Measurements from ENCODE around the gene CARS2. TPM values are rescaled to one million over a fixed set of nuclear protein-coding genes. Genes with fewer than 3 reads are reported as not detected.

CARS2 gene
- total RNA-seq, 2 donors from 2014 or later = 43.0 to 82.6 TPM

- Histone ChIP-seq H3K36me3 (no peaks in the 10 kb centered on the region), H3K27ac (no peak overlapping the region), H3K9ac (ENCODE audit: low read depth in 2 of 2, low read length in 2 of 2) (no peak overlapping the region), H3K9me3 (no peaks in the 10 kb centered on the region), H3K4me1 (no peaks in the 10 kb centered on the region), H3K4me3 (no peak overlapping the region), H3K27me3 (no peaks in the 10 kb centered on the region)
- intact Hi-C loops (cut with DNase I) = no loop called here
- DNase-seq = no peak
- no peak for TF ChIP-seq CTCF (IDR thresholded peaks at IDR 0.05)
These were observed 40.2 kb downstream of the CARS2 start for GRCh38 chr13:110665491-110666254.

GRCh38 chr13:110664673-110665072 is 41.2 kb downstream of the CARS2 start:
- Histone ChIP-seq H3K36me3 (no peaks in the 10 kb centered on the region), H3K4me1 (no peaks in the 10 kb centered on the region), H3K4me3 (no peak overlapping the region), H3K9ac (ENCODE audit: low read depth in 2 of 2, low read length in 2 of 2) (no peak overlapping the region), H3K27ac (no peak overlapping the region), H3K27me3 (no peaks in the 10 kb centered on the region), H3K9me3 (no peaks in the 10 kb centered on the region)
- intact Hi-C loops (cut with DNase I) = no loop called here
- no peak for DNase-seq
- no peak for TF ChIP-seq CTCF (IDR thresholded peaks at IDR 0.05)

DNA sequence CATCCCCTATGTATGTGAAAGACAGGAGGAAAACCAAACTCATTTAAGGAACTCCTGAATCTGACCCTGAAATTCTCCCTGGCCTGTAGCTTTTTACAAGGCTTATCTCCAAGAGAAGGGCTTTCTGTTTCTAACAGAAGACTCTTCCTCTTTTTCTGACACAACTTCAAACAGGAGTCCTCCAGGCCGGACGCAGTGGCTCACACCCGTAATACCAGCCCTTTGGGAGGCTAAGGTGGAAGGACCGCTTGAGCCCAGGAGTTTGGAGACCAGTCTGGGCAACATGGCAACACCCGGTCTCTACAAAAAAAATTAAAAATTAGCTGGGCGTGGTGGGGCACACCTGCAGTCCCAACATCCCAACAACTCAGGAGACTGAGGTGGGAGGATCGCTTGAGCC is 41.9 kb downstream of the CARS2 start:
- DNase-seq = no peak
- Histone ChIP-seq H3K27ac (no peak overlapping the region), H3K9ac (ENCODE audit: low read depth in 2 of 2, low read length in 2 of 2) (no peak overlapping the region), H3K4me1 (no peaks in the 10 kb centered on the region), H3K9me3 (no peaks in the 10 kb centered on the region), H3K36me3 (no peaks in the 10 kb centered on the region), H3K4me3 (no peak overlapping the region), H3K27me3 (no peaks in the 10 kb centered on the region)
- TF ChIP-seq CTCF (IDR thresholded peaks at IDR 0.05) = no peak
- intact Hi-C loops (cut with DNase I) = no loop called here

DNA sequence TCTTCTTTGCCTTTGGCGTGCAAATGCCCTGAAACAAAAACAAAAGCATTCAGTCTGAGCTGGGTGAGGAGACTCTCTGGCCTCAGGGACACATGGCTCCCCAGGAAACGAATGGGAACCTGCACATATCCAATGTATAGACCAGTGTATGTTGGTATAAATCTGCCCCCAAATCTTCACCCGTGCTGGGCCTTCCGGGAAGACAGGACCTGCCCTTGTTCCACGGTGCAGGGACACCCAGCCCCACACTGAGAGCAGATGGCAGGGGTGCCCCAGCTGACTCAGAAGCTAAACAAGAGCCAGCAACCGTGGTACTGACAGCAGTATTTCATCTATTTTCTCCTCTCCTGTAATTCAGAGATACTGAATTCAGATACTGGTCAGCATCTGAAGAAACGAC is 42.4 kb downstream of the CARS2 start:
- no peaks in the 10 kb centered on the region for H3K36me3 ChIP-seq
- DNase-seq = no peak
- H3K9ac ChIP-seq (ENCODE audit: low read depth in 2 of 2, low read length in 2 of 2) = no peak overlapping the region
- no peaks in the 10 kb centered on the region for H3K4me1 ChIP-seq
- H3K27me3 ChIP-seq = no peaks in the 10 kb centered on the region
- H3K4me3 ChIP-seq = no peak overlapping the region
- H3K27ac ChIP-seq = no peak overlapping the region
- no peak for TF ChIP-seq CTCF (IDR thresholded peaks at IDR 0.05)
- H3K9me3 ChIP-seq = no peaks in the 10 kb centered on the region
- intact Hi-C loops (cut with DNase I) = no loop called here

GRCh38 chr13:110662777-110663443 is 43.0 kb downstream of the CARS2 start:
- Histone ChIP-seq H3K4me3 (no peak overlapping the region), H3K4me1 (no peaks in the 10 kb centered on the region), H3K36me3 (no peaks in the 10 kb centered on the region), H3K27me3 (no peaks in the 10 kb centered on the region), H3K27ac (no peak overlapping the region), H3K9ac (ENCODE audit: low read depth in 2 of 2, low read length in 2 of 2) (no peak overlapping the region), H3K9me3 (no peaks in the 10 kb centered on the region)
- no peak for DNase-seq
- TF ChIP-seq CTCF (IDR thresholded peaks at IDR 0.05) = no peak
- intact Hi-C loops (cut with DNase I) = no loop called here

Data from colonic mucosa (tissue), 4 donors.